Tibial artery (tissue), 4 donors: Measurements from ENCODE around the gene CD96.

Experiments used
- DNase-seq, 2 donors: peaks; one replicate each; pipeline ENCODE4 v3.0.0-alpha.2; 2019
- H3K27ac ChIP-seq, 2 donors: fragments of 200-600 bp; sonication (generic) in 1 of 2; 1 replicate in 1 of 2; 2 replicates in 1 of 2; pipeline ENCODE4 v1.5.1; 2018 to 2019; ENCODE audit warnings: mild to moderate bottlenecking in 1 of 2
- H3K27me3 ChIP-seq, 2 donors: fragments of 200-600 bp; sonication (generic) in 1 of 2; one replicate each; pipeline versions ENCODE4 v1.5.1 to v1.6.0; 2016 to 2019
- H3K36me3 ChIP-seq, 3 donors: fragments of 200-600 bp; sonication (generic) in 2 of 3; one replicate each; pipeline ENCODE4 v1.5.1; 2016 to 2019; ENCODE audit warnings: mild to moderate bottlenecking in 2 of 3
- H3K4me1 ChIP-seq, 4 donors: fragments of 200-600 bp; sonication (generic) in 2 of 4; 1 replicate in 3 of 4; 2 replicates in 1 of 4; pipeline ENCODE4 v1.5.1; 2016 to 2019
- H3K4me3 ChIP-seq, 2 donors: fragments of 200-600 bp; sonication (generic) in 1 of 2; 1 replicate in 1 of 2; 2 replicates in 1 of 2; pipeline ENCODE4 v1.5.1; 2018 to 2019; ENCODE audit warnings: mild to moderate bottlenecking in 2 of 2
- H3K9me3 ChIP-seq, 3 donors: fragments of 200-600 bp; sonication (generic) in 1 of 3; one replicate each; pipeline ENCODE4 v1.5.1; 2016 to 2019
- intact Hi-C: fragments of 100-400 bp; cut with DNase I; formaldehyde crosslinking; loops from one replicate; pipeline ENCODE4 v1.15.0; 2023; ENCODE audit warnings: low total_unique reads
- TF ChIP-seq, protein P1 (sequence below), 2 experiments: fragments of 200-600 bp in 1 of 2; fragments of 450-650 bp in 1 of 2; IDR thresholded peaks; one replicate each; pipeline ENCODE4 v1.5.1; 2017 to 2019; ENCODE audit warnings: antibody characterized with exemption in 2 of 2, mild to moderate bottlenecking in 1 of 2, moderate library complexity in 1 of 2

Gene CD96

DNA sequence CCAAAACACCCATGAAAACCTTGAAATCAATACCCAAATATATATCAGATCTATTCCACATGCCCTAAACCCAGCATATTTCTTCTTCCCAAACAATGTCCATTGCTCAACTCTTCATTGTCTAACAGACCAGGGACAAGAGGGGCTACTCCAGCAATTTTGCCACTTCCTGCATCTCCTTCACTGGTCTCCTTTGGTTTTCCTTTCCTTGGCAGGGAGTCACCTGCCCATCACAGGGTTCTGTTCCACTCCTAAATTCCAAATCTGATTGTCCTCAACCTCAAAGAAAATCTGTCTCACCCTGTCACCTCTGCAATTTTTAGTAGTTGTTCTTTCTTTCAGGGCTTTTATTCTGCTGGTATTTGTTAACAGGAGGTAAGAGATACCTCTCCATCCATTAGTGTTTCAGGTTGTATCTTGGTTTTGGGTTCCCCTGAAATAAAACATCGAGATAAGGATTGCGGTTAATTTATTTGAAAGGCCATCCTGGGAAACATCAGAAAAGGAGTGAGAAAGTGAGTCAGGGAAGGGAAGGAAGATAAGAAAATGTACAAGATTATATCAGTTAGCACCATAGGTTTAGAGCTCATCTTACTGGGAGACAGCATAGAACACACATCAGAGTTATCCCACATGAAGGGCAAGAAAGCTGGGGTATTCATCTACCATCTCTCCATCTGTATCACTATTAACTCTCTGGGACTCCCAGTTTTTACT is 39.6 kb downstream of the CD96 start:
- Histone ChIP-seq H3K4me3 (no peak overlapping the region), H3K36me3 (no peaks in the 10 kb centered on the region), H3K9me3 (no peaks in the 10 kb centered on the region), H3K27me3 (no peaks in the 10 kb centered on the region), H3K4me1 (peaks cover 0 to 5% (median 0%) of the 10 kb centered on the region in 4 donors), H3K27ac (no peak overlapping the region)
- DNase-seq = no peak
- intact Hi-C loops = no loop called here
- TF ChIP-seq, protein P1, sequence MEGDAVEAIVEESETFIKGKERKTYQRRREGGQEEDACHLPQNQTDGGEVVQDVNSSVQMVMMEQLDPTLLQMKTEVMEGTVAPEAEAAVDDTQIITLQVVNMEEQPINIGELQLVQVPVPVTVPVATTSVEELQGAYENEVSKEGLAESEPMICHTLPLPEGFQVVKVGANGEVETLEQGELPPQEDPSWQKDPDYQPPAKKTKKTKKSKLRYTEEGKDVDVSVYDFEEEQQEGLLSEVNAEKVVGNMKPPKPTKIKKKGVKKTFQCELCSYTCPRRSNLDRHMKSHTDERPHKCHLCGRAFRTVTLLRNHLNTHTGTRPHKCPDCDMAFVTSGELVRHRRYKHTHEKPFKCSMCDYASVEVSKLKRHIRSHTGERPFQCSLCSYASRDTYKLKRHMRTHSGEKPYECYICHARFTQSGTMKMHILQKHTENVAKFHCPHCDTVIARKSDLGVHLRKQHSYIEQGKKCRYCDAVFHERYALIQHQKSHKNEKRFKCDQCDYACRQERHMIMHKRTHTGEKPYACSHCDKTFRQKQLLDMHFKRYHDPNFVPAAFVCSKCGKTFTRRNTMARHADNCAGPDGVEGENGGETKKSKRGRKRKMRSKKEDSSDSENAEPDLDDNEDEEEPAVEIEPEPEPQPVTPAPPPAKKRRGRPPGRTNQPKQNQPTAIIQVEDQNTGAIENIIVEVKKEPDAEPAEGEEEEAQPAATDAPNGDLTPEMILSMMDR (IDR thresholded peaks at IDR 0.05) = no peak

DNA sequence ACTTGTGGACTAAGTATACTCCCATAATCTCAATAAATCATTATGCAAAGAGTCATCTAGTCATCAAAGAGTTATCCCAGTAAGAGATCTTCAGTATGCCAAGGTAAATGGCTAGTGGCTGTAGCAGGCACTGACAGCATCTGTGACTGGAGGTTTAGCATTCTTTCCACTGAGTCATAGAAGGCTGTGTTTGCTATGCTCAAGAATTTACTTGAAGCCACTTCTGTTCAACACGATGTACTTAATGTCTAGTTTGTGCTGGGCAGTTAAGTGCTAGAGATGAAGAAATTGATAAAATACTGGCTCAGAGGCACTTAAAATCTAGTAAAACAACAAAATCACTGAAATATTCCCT is 40.1 kb downstream of the CD96 start:
- Histone ChIP-seq H3K27me3 (no peaks in the 10 kb centered on the region), H3K27ac (no peak overlapping the region), H3K4me3 (no peak overlapping the region), H3K9me3 (no peaks in the 10 kb centered on the region), H3K4me1 (peaks cover 0 to 5% (median 0%) of the 10 kb centered on the region in 4 donors), H3K36me3 (no peaks in the 10 kb centered on the region)
- TF ChIP-seq, protein P1 (IDR thresholded peaks at IDR 0.05) = no peak
- no peak for DNase-seq
- intact Hi-C loops = no loop called here

DNA sequence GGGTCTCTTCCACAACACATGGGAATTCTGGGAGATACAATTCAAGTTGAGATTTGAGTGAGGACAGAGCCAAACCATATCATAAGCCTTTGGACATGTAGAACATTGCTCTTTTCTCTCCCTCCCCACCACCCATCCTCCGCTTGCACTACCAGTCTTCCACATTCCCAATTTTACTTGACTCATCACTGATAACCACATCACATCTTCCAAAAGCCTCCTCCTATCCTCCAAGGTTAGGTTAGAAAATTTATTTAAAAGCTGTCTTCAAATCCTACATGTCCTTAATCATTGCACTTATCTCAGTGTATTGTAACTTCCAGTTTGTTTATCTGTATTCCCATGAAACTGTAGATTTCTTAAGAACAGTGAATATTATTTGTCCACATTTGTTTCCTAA is 42.7 kb downstream of the CD96 start:
- H3K36me3 ChIP-seq = no peaks in the 10 kb centered on the region
- no peaks in the 10 kb centered on the region for H3K27me3 ChIP-seq
- H3K9me3 ChIP-seq = no peaks in the 10 kb centered on the region
- TF ChIP-seq, protein P1 (IDR thresholded peaks at IDR 0.05) = no peak
- intact Hi-C loops = no loop called here
- no peak overlapping the region for H3K4me3 ChIP-seq
- DNase-seq = no peak
- no peak overlapping the region for H3K27ac ChIP-seq
- H3K4me1 ChIP-seq = peaks cover 0 to 5% (median 0%) of the 10 kb centered on the region in 4 donors

DNA sequence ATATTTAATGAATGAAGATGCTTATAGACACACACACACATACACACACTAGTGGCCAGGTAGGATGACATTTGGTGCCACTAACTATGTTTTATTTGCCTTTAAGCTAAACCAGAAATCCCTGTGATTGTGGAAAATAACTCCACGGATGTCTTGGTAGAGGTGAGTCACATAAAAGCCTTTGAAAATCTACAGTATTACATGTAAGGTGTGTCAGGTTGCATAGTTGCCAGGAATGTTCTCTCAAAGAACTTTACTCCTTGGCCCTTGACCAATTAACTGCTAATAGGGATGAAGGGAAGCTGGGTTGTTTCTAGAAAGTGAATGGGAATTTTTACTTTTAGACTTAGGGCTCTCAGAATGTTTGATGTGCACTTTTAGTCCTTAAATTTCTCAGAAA is 43.2 kb downstream of the CD96 start:
- Histone ChIP-seq H3K27ac (no peak overlapping the region), H3K4me1 (peaks cover 0 to 5% (median 0%) of the 10 kb centered on the region in 4 donors), H3K9me3 (no peaks in the 10 kb centered on the region), H3K4me3 (no peak overlapping the region), H3K27me3 (no peaks in the 10 kb centered on the region), H3K36me3 (no peaks in the 10 kb centered on the region)
- intact Hi-C loops = no loop called here
- TF ChIP-seq, protein P1 (IDR thresholded peaks at IDR 0.05) = no peak
- no peak for DNase-seq

DNA sequence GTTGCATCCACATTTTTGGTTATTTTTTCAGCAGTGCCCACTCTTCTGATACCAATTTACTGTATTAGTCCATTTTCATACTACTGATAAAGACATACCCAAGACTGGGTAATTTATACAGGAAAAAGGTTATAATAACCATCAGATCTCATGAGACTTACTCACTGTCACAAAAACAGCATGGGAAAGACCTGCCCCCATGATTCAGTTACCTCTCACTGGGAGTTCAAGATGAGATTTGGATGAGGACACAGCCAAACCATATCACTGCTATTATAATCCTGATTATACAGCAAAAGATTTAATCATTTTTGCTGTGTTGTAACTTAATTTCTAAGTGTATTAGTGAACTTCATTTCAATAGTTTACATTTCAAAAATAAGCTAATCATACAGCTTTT is 46.5 kb downstream of the CD96 start:
- no peaks in the 10 kb centered on the region for H3K27me3 ChIP-seq
- TF ChIP-seq, protein P1 (IDR thresholded peaks at IDR 0.05) = no peak
- intact Hi-C loops = no loop called here
- no peak for DNase-seq
- no peaks in the 10 kb centered on the region for H3K9me3 ChIP-seq
- no peaks in the 10 kb centered on the region for H3K36me3 ChIP-seq
- no peaks in the 10 kb centered on the region for H3K4me1 ChIP-seq
- no peak overlapping the region for H3K27ac ChIP-seq
- H3K4me3 ChIP-seq = no peak overlapping the region
